GM20431 (cell line): ENCODE results near the gene ACTG2.
"Not testable (repeated sequence)": the region's sequence is repeated elsewhere in the genome, so short reads cannot be mapped to it uniquely, and the experiment has no call there.

Experiments used
- in situ Hi-C: fragments of 300-500 bp; cut with MseI, MboI; formaldehyde crosslinking; loops from one replicate; pipeline ENCODE4 v1.15.0; 2020; ENCODE audit warnings: low sequenced_read_pairs; ENCODE audit not compliant: unreplicated experiment

ACTG2 gene

DNA sequence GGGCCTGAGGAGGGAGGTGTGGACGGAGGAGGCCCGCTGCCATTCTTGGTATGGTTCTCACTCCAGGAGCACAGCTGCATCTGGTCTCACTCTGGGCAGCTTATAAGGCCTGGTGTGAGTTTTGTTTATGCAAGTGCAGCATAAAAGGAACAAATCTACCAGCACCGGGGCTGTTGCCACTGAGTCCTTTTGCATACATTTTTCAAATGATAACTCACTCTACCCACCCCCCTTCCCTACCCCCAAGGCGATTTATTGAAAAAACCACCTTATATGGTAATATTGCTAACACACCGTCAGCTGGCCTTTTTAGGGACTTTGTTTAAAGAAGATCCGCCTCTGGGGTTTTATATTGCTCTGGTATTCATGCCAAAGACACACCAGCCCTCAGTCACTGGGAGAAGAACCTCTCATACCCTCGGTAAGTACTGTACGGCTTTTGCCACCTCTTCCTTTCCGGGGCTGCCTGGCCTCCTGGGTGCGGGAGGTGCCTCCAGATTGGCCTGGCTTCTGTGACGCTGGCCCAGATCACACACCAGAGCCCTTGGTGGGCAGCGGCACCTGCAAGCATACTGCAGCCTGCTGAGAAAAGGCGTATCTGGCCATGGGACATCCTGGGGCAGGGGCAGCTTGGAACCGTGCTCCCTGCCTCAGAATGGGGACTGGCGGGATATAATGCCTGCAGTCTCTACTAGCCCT is at the start of gene ACTG2:
TSS of gene ACTG2 (plus strand) at position 378 of the 699 bp plus-strand sequence. CDS start 8,304 bp downstream, outside the sequence.
- in situ Hi-C loops: no loop called here

DNA sequence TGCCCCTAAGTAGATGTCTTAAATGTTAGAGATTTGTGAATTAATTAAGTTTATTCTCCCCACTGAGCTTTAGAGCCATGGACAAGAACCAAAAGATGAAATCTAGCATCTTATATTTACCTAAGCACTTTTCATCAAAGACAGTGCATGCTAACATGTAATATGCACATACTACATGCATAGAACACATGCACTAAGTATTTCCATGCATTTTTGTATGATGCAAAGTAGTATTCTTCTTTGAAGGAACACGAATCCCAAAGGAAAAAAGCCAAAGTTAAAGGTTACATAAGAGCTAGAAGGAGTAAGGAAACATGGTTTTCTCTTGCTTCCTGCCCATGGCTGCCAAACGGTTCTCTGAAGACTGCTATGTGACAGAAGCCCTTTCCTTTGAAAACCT is 48.7 kb upstream of the ACTG2 start:
- in situ Hi-C loops: no loop called here

- in situ Hi-C loops: no loop called here
Observed at GRCh38 chr2:73850009-73850408, 42.8 kb upstream of the ACTG2 start.

- in situ Hi-C loops: no loop called here
Observed at GRCh38 chr2:73851274-73851673, 41.5 kb upstream of the ACTG2 start.

DNA sequence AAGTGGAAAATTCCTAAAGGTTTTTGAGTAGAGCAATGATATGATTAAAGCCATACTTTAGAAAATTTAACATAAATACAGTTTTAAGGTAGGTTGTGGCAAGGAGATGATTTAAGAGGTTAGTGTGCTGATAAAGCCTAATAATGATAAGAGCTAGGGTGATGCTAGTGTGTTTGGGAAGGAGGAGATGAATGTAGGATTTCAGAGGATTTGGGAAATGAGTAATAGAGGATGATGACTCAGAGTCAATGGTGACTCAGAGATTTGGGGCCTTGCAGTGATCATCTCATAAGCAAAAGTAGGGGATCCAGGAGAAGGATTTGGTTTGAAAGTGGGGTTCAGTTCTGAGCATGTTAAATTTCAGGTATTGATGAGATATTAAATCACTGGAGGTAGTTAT is 40.8 kb upstream of the ACTG2 start:
- in situ Hi-C loops: no loop called here

DNA sequence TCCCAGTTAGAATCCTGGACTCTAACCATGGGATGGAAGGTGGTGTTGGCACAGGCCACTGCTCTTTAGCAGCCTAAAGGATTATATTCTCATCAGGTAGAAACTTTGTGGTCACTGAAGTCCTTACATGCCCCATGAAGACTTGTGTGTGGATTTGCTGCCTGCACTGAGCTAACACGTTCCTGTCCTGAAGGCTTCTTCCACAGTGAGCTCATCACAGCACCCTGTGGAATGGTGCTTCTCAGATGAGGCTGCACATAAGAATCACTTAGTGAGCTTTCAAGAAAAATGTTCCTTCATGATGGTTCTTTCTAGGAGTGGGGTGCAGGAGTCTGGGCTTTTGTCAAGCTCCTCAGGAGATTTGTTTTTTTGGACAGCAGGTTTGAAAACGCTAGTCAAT is 37.3 kb upstream of the ACTG2 start:
- in situ Hi-C loops: no loop called here

DNA sequence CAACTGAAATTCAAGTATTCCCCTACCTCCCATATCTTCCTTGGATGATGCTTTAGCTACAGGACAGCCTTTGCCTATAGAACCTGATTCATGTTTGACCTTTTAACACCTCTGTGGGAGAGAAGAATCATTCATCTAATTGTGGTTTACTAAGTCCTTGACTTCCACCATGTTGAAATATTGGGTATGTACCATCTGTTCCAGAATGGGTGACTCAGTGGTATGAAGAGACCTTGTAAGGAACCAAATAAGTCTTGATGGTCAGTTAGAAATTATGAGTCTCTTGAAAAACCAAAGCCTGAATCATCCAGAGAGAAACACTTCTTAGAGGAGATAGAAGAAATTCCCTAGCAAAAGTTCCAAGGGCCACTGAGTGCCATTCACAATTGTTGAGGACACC is 36.6 kb upstream of the ACTG2 start:
- in situ Hi-C loops: no loop called here

- in situ Hi-C loops: no loop called here
Observed at GRCh38 chr2:73859721-73860586, 32.9 kb upstream of the ACTG2 start.

DNA sequence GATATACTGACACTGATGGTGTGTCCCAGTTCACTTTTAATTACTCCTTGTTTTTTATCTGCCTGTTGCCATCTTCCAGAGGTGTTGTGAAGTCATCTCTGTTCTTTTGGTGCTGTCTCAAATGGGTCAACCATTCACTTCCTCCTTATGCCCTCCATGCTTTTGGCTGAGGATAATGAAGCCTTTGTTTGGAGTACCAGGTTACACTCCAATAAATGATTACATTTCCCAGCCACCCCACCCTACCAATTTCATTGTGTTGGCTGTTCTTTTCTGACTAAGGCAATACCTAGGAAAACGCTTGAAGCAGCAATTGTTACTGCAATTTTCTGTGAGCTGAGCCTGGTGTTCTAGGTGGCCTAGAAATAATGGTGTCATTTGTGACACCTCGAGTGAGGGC is 29.8 kb upstream of the ACTG2 start:
- in situ Hi-C loops: no loop called here

DNA sequence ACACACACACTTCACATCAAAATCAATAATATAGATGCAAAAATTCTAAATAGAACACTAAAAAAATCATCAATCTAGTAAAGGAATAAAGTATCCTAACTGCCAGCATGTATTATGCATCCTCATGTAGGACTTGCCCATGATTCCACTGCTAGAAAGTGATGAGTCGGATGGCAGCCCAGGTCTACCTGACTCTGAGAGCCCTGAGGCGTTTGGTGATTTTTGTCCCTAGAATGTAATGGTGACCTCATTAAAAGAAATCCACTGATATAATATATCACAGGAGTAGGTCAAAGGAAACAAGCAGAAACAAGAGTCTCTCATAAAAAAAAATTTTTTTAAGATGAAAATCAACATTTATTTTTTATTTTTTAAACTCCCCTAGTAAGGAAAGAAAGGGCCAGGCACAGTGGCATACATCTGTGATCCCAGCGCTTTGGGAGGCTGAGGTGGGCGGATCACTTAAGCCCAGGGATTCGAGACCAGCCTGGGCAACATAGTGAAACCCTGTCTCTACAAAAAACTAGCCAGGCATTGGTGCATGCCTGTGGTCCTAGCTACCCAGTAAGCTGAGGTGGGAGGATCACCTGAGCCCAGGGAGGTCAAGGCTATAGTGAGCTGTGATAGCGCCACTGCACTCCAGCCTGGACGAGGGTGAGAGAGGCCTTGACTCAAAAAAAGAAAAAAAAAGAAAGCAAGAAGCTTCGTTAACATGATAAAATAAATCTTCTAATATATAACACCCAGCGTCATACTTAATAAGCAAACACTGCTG is 24.4 kb upstream of the ACTG2 start:
- in situ Hi-C loops: no loop called here

DNA sequence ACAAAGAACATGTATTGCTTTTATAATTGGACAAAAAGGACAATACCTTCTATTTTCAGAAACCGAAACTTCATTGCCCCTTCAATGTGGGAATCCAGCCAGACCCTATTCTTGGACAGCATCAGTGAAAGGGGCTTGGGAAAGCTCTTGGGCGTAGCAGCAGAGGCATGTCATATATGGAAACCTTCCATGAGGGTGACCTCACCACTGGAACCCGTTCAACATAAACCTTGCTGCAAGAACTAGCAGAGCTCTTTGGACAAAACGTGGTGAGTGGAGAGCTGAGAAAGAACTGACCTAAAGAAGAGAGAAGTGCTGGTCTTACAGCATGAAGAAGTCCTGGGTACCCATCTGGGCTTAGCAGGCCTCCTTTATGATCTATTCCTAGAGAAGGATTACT is 22.7 kb upstream of the ACTG2 start:
- in situ Hi-C loops: no loop called here

GRCh38 chr2:73877071-73877802 is 15.6 kb upstream of the ACTG2 start:
- in situ Hi-C loops: no loop called here

DNA sequence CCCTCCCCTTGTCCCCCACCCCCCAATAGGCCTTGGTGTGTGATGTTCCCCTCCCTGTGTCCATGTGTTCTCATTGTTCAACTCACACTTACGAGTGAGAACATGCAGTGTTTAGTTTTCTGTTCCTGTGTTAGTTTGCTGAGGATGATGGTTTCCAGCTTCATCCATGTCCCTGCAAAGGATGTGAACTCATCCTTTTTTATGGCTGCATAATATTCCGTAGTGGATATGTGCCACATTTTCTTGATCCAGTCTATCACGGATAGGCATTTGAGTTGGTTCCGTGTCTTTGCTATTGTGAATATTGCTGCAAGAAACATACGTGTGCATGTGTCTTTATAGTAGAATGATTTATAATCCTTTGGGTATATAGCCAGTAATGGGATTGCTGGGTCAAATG is 14.8 kb upstream of the ACTG2 start:
- in situ Hi-C loops: not testable (repeated sequence)

GRCh38 chr2:73885406-73885805 is 7.4 kb upstream of the ACTG2 start:
- in situ Hi-C loops: no loop called here

DNA sequence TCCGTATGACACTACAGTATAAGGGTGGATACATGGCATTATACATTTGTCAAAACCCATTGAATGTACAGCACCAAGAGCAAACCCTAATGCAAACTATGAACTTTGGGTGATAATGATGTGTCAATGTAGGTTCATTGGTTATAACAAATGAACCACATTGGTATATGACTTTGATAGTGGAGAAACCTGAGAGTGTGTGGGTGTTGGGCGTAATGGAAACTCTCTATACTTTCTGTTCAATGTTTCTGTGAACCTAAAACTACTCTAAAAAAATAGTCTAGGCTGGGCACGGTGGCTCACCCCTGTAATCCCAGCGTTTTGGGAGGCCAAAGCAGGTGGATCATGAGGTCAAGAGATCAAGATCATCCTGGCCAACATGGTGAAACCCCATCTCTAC is 6.5 kb upstream of the ACTG2 start:
- in situ Hi-C loops: no loop called here

GRCh38 chr2:73887596-73888353 is 5.0 kb upstream of the ACTG2 start:
- in situ Hi-C loops: not testable (repeated sequence)

DNA sequence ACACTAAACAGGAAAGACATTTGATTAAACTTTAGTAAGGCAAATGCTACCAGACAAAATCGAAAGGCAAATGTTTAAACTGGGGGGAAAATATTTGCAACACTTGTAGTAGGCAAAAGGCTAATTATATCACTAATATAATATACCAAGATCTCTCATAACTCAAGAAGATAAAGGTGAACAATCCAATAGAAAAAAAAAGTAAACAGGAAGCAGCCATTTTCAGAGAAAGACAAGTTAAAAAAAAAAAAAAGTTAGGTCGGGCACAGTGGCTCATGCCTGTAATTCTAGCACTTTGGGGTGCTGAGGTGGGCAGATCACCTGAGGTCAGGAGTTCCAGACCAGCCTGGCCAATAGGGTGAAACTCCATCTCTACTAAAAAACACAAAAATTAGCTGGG is 4.4 kb upstream of the ACTG2 start:
- in situ Hi-C loops: no loop called here

DNA sequence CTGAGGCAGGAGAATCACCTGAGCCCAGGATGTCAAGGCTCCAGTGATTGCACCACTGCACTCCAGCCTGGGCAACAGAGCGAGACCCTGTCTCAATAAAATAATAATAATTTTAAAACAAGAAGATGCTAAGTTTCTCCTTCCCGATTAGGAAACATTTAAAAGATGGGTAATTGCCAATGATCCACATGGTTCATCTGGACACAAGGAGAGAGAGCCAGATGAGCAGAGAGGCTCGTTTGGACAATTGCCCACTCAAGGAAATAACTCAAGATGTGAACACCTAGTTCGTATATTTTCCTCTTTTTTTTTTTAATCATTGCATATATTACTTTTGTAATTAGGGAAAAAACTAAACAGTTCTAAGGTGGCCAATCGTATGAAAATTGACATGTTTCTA is 3.6 kb upstream of the ACTG2 start:
- in situ Hi-C loops: no loop called here

DNA sequence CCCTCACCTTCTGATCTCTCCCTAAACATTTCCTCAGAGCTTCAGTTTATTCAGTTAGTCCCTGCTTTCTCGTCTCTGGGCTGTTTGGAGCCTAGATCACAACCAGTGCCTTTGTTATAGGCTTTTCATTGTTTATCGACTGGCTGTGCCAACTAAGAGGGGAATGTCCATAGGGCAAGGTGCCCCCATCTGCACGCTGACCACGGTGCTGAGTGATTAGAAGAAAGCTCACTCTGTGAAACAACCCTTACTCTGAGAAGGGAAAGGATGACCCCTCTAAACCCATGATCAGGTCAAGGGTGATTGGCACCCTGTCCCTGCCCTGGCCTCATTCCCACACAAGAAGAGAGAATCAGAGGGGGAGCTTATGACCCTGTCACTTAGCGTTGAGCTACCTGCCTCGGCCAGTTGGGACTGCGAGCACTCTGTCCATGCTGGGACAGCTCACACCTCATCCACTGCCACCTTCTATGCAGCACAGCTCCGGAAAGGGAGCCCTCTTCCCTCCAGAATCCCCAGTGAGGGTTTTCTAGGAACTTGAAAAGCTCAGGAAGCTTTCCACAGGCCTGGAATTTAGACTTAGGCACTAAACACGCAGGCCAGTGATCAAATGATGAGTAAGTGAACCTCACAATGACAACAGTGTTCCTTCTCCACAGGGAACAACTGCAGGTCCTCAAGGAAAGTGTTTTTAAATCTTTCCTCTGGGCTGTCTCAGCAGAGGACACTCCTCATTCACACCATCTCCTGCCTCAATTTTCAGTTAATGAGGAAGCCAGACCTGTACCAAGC is 2.3 kb upstream of the ACTG2 start:
- in situ Hi-C loops: no loop called here
